IPS-18a (cell line): ENCODE data around the gene RANBP17.
"Not testable (repeated sequence)": the region's sequence is repeated elsewhere in the genome, so short reads cannot be mapped to it uniquely, and the experiment has no call there.

Experiments used
- H3K27ac ChIP-seq: one replicate; pipeline ENCODE4 v1.5.1; 2013; ENCODE audit warnings: low read length
- H3K27me3 ChIP-seq: one replicate; pipeline ENCODE4 v1.6.1; 2013; ENCODE audit warnings: mild to moderate bottlenecking, low read length; ENCODE audit not compliant: control insufficient read depth, insufficient read depth
- H3K36me3 ChIP-seq: one replicate; pipeline ENCODE4 v1.6.1; 2013; ENCODE audit warnings: low read depth, low read length; ENCODE audit not compliant: control insufficient read depth
- H3K4me1 ChIP-seq: one replicate; pipeline ENCODE4 v1.6.1; 2013; ENCODE audit warnings: low read depth, low read length; ENCODE audit not compliant: control insufficient read depth
- H3K4me3 ChIP-seq: one replicate; pipeline ENCODE4 v1.5.1; 2013; ENCODE audit warnings: low read length
- H3K9ac ChIP-seq: one replicate; pipeline ENCODE4 v1.6.1; 2013; ENCODE audit warnings: mild to moderate bottlenecking, low read length, moderate library complexity
- H3K9me3 ChIP-seq: one replicate; pipeline ENCODE4 v1.6.1; 2013; ENCODE audit warnings: low read depth, low read length; ENCODE audit not compliant: control insufficient read depth

Gene RANBP17

GRCh38 chr5:170960567-170960966 is 98.7 kb downstream of the RANBP17 start:
- no peak overlapping the region for H3K4me3 ChIP-seq
- H3K27ac ChIP-seq, result no peak overlapping the region
- H3K4me1 ChIP-seq, result no peaks in the 10 kb centered on the region
- no peak overlapping the region for H3K9ac ChIP-seq
- H3K27me3 ChIP-seq, result no peaks in the 10 kb centered on the region
- H3K9me3 ChIP-seq, result no peaks in the 10 kb centered on the region
- no peaks in the 10 kb centered on the region for H3K36me3 ChIP-seq

- H3K9ac ChIP-seq, result no peak overlapping the region
- no peak overlapping the region for H3K4me3 ChIP-seq
- H3K36me3 ChIP-seq, result no peaks in the 10 kb centered on the region
- H3K9me3 ChIP-seq, result no peaks in the 10 kb centered on the region
- H3K4me1 ChIP-seq, result no peaks in the 10 kb centered on the region
- no peaks in the 10 kb centered on the region for H3K27me3 ChIP-seq
- no peak overlapping the region for H3K27ac ChIP-seq
These were observed 101.7 kb downstream of the RANBP17 start for GRCh38 chr5:170963521-170963920.

GRCh38 chr5:170974461-170974860 is 112.6 kb downstream of the RANBP17 start:
- Histone ChIP-seq H3K36me3 (no peaks in the 10 kb centered on the region), H3K9me3 (peaks cover 5% of the 10 kb centered on the region), H3K27me3 (no peaks in the 10 kb centered on the region), H3K4me3 (no peak overlapping the region), H3K27ac (no peak overlapping the region), H3K9ac (no peak overlapping the region), H3K4me1 (no peaks in the 10 kb centered on the region)

- H3K9me3 ChIP-seq, result peaks cover 12% of the 10 kb centered on the region
- H3K4me3 ChIP-seq, H3K9ac ChIP-seq, H3K27me3 ChIP-seq, H3K27ac ChIP-seq, H3K36me3 ChIP-seq, H3K4me1 ChIP-seq: not testable (repeated sequence)
These were observed 118.4 kb downstream of the RANBP17 start for GRCh38 chr5:170980261-170980660.

GRCh38 chr5:170985486-170985885 is 123.7 kb downstream of the RANBP17 start:
- Histone ChIP-seq H3K27ac (no peak overlapping the region), H3K9ac (no peak overlapping the region), H3K27me3 (no peaks in the 10 kb centered on the region), H3K9me3 (peaks cover 3% of the 10 kb centered on the region), H3K4me1 (no peaks in the 10 kb centered on the region), H3K36me3 (no peaks in the 10 kb centered on the region), H3K4me3 (no peak overlapping the region)

GRCh38 chr5:170986598-170986997 is 124.8 kb downstream of the RANBP17 start:
- no peaks in the 10 kb centered on the region for H3K27me3 ChIP-seq
- H3K9ac ChIP-seq, result no peak overlapping the region
- H3K27ac ChIP-seq, result no peak overlapping the region
- H3K4me1 ChIP-seq, result no peaks in the 10 kb centered on the region
- no peak overlapping the region for H3K4me3 ChIP-seq
- H3K36me3 ChIP-seq, result no peaks in the 10 kb centered on the region
- no peaks in the 10 kb centered on the region for H3K9me3 ChIP-seq

- Histone ChIP-seq H3K4me3 (no peak overlapping the region), H3K27me3 (no peaks in the 10 kb centered on the region)
These were observed 131.7 kb downstream of the RANBP17 start for GRCh38 chr5:170993476-170993875.

GRCh38 chr5:171010086-171010485 is 148.3 kb downstream of the RANBP17 start:
- Histone ChIP-seq H3K4me3 (no peak overlapping the region), H3K9me3 (no peaks in the 10 kb centered on the region), H3K27me3 (no peaks in the 10 kb centered on the region), H3K4me1 (no peaks in the 10 kb centered on the region), H3K9ac (no peak overlapping the region), H3K27ac (no peak overlapping the region), H3K36me3 (no peaks in the 10 kb centered on the region)

More at GRCh38 chr5:170993476-170993875, 131.7 kb downstream of the RANBP17 start:
- Histone ChIP-seq H3K4me1 (peaks cover 5% of the 10 kb centered on the region), H3K9ac (no peak overlapping the region), H3K36me3 (no peaks in the 10 kb centered on the region), H3K27ac (no peak overlapping the region), H3K9me3 (no peaks in the 10 kb centered on the region)

- Histone ChIP-seq H3K4me3 (no peak overlapping the region), H3K27ac (no peak overlapping the region), H3K36me3 (no peaks in the 10 kb centered on the region), H3K27me3 (no peaks in the 10 kb centered on the region), H3K9ac (no peak overlapping the region), H3K4me1 (no peaks in the 10 kb centered on the region), H3K9me3 (no peaks in the 10 kb centered on the region)
These were observed 149.0 kb downstream of the RANBP17 start for GRCh38 chr5:171010816-171011215.

GRCh38 chr5:171023508-171023907 is 161.7 kb downstream of the RANBP17 start:
- Histone ChIP-seq H3K4me1 (no peaks in the 10 kb centered on the region), H3K27me3 (no peaks in the 10 kb centered on the region), H3K27ac (no peak overlapping the region), H3K9ac (no peak overlapping the region), H3K4me3 (no peak overlapping the region), H3K9me3 (peaks cover 9% of the 10 kb centered on the region), H3K36me3 (no peaks in the 10 kb centered on the region)

GRCh38 chr5:171024084-171024483 is 162.3 kb downstream of the RANBP17 start:
- Histone ChIP-seq H3K27me3 (no peaks in the 10 kb centered on the region), H3K4me1 (no peaks in the 10 kb centered on the region), H3K27ac (no peak overlapping the region)

GRCh38 chr5:171029401-171029800 is 167.6 kb downstream of the RANBP17 start:
- Histone ChIP-seq H3K36me3 (no peaks in the 10 kb centered on the region), H3K4me1 (no peaks in the 10 kb centered on the region), H3K4me3 (no peak overlapping the region), H3K27ac (no peak overlapping the region), H3K9me3 (no peaks in the 10 kb centered on the region), H3K27me3 (no peaks in the 10 kb centered on the region), H3K9ac (no peak overlapping the region)

More at GRCh38 chr5:171024084-171024483, 162.3 kb downstream of the RANBP17 start:
- peaks cover 9% of the 10 kb centered on the region for H3K9me3 ChIP-seq
- H3K4me3 ChIP-seq, result no peak overlapping the region
- H3K9ac ChIP-seq, result no peak overlapping the region
- no peaks in the 10 kb centered on the region for H3K36me3 ChIP-seq
